ENCODE data around the gene ACER1.
"Not testable (repeated sequence)": the region's sequence is repeated elsewhere in the genome, so short reads cannot be mapped to it uniquely, and the experiment has no call there.

ACER1 gene, protein sequence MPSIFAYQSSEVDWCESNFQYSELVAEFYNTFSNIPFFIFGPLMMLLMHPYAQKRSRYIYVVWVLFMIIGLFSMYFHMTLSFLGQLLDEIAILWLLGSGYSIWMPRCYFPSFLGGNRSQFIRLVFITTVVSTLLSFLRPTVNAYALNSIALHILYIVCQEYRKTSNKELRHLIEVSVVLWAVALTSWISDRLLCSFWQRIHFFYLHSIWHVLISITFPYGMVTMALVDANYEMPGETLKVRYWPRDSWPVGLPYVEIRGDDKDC

GRCh38 chr19:6333439-6333838 is at the start of gene ACER1:
Gene ACER1, minus strand, starts transcription at chr19:6333612. Its CDS starts 61 bp downstream, at chr19:6333551.
- DNase-seq: no peak

DNA sequence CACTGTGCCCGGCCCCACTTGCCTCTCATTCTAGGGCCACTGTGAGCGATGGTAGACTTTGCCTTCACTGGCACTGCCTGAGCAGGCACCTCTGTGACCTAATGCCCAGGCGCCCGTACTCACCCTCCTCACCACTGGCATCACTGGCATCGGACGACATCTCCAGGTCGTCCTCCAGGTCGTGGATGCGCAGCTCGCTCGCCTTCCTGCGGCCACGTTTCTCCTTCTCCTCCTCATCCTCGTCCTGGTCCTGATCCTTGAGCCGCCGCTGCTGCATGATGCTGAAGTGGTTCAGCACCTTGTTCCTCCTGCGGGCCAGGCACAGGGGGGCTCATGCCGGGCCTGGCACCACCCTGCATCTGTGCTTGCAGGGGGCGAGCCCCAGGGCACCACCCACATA is 49.8 kb upstream of the ACER1 start:
- DNase-seq: no peak

DNA sequence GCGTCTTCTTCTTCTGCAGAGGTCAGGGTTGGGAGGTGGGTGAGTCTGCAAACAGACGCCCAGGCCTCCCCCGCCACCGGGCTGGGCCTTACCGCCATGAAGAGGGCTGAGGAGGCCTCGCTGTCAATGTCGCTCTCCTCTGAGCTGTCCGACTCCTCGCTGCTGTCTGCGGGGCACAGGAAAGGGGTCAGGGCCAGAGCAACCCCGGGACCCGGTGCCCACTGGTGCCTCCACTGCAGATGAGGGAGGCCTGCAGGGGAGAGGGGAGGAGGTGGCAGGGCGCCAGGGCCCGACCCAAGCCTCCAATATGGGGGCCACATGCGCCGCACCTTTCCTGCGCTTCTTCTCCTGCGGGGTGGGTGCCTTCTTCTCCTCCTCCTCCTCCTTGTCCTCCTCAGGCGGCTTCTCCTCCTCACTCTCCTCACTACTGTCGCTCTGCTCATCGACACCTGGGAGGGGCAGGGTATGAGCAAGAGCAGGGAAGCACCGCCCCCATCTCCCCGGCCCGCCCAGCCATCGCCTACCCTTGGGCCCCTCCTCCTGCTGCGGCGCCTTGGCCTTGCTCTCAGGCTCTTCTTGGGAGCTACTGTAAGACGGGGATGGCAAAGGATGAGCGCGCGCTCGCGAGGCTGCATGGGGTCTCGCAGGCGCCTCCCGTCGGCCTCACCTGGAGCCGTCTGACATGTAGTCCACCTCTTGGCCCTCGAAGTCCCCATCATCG is 47.8 kb upstream of the ACER1 start:
- DNase-seq: no peak

DNA sequence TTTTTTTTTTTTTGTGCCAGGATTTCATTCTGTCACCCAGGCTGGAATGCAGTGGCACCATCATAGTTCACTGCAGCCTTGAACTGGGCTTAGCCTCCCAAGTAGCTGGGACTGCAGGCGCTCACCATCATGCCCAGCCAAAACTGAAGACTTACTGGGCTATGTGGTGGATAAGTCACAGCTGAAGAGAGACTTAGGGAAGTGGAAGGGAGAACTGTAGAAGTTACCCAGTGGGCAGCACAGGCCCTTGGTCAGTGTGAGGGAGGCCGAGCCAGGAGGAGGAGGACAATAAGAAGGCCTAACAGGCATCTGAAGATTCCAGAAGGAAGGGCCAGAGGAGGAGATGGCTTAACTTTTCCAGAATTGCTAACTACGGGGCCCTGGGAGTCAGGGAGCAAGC is 46.3 kb upstream of the ACER1 start:
- DNase-seq: no peak

- DNase-seq: no peak
Observed at GRCh38 chr19:6378486-6378885, 45.1 kb upstream of the ACER1 start.

GRCh38 chr19:6378041-6378440 is 44.6 kb upstream of the ACER1 start:
- no peak for DNase-seq

DNA sequence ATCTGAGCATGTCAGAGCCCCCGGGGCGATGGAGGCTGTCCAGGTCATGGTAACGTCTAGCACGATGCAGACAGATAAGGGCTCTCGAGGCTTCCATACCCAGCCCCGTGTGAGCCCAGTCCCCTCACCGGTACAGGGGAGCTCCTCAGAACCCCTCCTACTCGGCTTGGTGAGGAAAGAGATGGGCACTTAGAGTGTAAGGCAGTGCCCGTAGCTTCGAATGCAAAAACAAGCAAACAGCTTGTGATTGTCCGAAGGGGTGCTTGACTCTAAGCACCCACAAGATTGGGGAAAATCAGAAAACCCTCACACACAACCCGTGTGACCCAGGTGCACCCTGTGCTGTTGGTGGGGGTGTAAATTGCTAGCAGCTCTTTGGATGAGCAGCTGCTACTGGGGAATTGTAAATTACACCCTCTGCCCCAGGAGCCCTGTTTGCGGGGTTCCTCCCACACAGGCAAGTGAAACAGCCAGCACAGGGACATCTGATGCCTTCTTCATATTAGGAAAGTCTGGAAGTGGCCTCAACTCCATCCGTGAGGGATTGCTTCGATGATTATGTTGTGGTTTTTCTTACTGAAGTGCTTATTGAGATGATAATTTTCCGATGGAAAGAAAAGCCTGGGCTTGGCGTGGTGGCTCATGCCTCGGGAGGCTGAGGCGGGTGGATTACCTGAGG is 43.2 kb upstream of the ACER1 start:
- DNase-seq: no peak

- no peak for DNase-seq
Observed at GRCh38 chr19:6375411-6376010, 42.1 kb upstream of the ACER1 start, which contains the start of gene PSPN. Gene PSPN, minus strand, starts transcription at chr19:6375933. Its CDS starts 84 bp downstream, at chr19:6375849.

- no peak for DNase-seq
Observed at GRCh38 chr19:6374711-6375410, 41.4 kb upstream of the ACER1 start.

DNA sequence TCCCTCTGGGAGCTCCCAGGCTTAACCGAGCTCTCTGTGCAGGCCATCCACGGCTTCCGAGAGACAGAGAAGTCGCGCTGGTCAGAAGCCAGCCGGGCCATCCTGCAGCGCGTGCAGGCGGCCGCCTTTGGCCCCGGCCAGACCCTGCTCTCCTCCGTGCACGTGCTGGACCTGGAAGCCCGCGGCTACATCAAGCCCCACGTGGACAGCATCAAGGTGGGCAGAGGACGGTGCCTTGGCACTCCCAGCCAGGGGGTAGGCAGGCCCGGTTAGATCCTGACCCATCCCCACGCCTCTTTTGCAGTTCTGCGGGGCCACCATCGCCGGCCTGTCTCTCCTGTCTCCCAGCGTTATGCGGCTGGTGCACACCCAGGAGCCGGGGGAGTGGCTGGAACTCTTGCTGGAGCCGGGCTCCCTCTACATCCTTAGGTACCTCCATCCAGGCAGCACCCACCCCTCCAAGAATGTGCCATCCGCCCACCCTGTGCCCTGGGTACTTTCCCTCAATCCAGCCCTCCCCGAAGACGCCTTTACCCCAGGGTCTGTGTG is 40.8 kb upstream of the ACER1 start:
- DNase-seq: no peak

DNA sequence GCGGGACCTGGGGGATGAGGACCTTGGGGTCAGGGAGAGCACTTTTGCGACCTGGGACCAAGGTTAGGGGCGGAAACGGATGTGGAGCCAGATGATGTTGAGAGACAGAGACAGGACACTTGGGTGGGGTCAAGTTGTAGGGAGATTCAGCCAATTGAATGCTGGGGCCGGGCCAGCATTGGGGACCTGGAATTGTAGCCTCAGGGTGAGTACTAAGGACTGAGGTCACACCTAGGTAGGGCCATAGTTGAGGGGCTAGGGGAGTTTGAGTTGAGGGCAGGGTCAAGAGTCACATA is 40.3 kb upstream of the ACER1 start:
- no peak for DNase-seq

DNA sequence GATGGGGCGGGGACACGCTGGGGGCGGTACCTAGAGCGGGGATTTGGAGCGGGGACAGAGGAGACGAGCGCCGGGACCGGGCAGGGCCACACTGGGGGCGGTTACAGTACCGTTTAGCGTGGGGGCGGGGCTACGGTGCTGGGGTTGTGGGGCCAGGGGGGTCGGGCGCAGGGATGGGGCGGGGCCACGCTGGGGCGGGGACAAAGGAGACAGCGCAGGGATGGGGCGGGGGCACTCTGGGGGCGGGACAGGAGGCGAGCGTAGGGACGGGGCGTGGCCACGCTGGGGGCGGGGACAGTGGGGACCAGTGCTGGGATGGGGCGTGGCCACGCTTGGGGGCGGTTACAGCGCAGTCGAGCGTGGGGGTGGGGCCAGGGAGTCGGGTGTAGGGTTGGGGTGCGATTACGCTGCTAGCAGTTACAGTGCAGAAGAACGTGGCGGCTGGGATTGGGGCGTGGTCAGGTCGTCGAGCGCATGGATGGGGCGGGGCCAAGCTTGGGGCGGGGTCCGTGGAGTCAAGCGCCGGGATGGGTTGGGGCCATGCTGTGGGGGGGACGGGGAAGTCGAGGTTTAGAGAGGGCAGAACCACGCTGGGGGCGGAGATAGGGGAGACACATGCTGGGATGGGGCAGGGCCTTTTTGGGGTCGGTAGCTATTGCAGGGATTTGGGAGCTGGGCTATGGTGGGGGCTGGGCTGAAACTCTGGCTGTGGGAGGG is 39.8 kb upstream of the ACER1 start:
- peak; percentile 98 to 100 for DNase-seq

DNA sequence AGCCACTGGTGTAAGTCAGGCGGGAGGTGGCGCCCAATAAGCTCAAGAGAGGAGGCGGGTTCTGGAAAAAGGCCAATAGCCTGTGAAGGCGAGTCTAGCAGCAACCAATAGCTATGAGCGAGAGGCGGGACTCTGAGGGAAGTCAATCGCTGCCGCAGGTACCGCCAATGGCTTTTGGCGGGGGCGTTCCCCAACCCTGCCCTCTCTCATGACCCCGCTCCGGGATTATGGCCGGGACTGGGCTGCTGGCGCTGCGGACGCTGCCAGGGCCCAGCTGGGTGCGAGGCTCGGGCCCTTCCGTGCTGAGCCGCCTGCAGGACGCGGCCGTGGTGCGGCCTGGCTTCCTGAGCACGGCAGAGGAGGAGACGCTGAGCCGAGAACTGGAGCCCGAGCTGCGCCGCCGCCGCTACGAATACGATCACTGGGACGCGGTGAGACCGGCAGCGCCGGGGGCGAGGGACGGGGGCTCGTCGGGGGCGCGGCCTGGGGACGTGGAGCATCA is 39.2 kb upstream of the ACER1 start, which contains the start of gene ALKBH7:
ALKBH7 (plus strand) TSS at position 201 of the 502 bp plus-strand sequence; CDS start at position 228, 27 bp downstream.
- peak; percentile 85 to 98 for DNase-seq

GRCh38 chr19:6364353-6364752 is 30.9 kb upstream of the ACER1 start:
- DNase-seq: no peak

- peak in 1 of 2 experiments; percentile 34 for DNase-seq
Observed at GRCh38 chr19:6362351-6362801, 29.0 kb upstream of the ACER1 start.

- DNase-seq: no peak
Observed at GRCh38 chr19:6362027-6362350, 28.6 kb upstream of the ACER1 start.

GRCh38 chr19:6360857-6361216 is 27.4 kb upstream of the ACER1 start:
- DNase-seq: not testable (repeated sequence)

DNA sequence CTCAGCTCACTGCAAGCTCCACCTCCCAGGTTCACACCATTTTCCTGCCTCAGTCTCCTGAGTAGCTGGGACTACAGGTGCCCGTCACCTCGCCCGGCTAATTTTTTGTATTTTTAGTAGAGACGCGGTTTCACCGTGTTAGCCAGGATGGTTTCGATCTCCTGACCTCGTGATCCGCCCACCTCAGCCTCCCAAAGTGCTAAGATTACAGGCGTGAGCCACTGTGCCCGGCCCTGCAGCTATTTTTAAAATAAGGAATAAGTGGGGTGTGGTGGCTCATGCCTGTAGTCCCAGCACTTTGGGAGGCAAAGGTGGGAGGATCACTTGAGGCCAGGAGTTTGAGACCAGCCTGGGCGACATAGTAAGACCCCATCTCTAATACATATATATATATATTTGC is 27.0 kb upstream of the ACER1 start:
- not testable (repeated sequence) for DNase-seq

DNA sequence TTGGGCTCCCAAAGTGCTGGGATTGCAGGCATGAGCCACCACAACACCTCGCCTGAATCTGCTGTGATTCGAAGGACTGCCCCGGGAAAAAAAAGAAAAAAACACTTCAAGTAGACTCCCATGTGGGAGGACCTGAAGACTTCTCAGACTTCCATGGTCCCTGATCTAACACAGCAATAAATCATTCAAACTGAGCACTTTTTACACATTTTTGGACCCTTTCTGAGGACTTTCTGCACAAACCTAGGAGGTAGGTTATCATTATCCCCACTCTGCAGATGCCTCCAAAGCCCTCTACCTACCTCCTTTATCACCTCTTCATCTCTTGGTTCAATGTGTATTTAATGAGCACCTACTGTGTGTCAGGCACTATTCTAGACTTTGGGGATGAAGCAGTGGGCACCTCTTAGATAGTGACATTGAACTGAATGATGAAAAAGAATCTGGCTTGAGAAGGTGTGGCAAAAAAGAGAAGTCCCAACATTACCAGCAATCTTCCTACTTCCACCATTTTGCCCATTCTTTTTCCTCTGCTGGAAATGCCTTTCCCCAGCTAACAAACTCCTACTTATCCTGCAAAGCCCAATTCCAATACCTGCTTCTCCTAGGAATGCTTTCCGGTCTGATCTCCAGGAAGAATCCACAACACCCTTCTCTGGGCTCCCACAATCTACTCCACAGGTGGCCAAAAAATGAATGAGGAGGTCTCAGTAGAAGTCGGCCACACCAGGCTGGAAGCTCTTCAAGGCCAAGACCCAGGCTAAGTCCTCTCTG is 26.3 kb upstream of the ACER1 start:
- no peak for DNase-seq

DNA sequence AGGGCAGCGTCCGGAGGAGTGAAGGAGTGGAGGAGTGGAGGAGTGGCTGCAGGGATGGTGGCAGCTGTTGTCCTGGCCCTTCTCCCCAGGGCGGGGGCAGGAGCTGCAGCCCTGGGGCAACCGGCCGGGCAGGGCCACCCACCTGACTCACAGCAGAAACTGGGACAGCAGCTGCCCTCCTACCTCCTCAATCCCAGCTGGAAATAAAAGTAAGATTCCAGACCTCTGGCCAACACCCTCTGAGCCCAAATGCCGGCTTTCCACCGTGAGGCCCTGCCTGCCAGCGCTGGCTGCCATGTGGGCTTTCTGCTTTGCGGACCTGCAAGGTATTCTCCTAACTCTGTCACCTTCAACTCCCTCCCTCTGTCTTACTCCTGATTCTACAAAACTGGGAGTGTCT is 24.6 kb upstream of the ACER1 start:
- no peak for DNase-seq

DNA sequence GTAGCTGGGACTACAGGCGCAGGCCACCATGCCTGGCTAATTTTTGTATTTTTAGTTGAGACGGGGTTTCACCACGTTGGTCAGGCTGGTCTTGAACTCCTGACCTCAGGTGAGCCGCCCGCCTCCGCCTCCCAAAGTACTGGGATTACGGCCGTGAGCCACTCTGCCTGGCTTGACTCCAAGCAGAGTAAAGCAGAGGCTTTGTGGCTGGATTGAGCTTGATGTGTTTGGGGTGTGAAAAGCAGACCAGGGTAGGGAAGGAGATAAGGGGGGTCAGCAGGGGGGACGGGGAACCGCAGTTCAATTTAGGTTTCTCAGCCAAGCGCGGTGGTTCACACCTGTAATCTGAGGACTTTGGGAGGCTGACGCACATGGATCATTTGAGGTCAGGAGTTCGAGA is 23.8 kb upstream of the ACER1 start:
- DNase-seq: no peak

Measured in stimulated activated CD4-positive, alpha-beta T cell treated with anti-CD3 and anti-CD28 coated beads, Interleukin-4, amount 100 ng/mL, for 4 hours (primary cell).